ENCODE results near the gene NDUFB8.

The NDUFB8 gene

DNA sequence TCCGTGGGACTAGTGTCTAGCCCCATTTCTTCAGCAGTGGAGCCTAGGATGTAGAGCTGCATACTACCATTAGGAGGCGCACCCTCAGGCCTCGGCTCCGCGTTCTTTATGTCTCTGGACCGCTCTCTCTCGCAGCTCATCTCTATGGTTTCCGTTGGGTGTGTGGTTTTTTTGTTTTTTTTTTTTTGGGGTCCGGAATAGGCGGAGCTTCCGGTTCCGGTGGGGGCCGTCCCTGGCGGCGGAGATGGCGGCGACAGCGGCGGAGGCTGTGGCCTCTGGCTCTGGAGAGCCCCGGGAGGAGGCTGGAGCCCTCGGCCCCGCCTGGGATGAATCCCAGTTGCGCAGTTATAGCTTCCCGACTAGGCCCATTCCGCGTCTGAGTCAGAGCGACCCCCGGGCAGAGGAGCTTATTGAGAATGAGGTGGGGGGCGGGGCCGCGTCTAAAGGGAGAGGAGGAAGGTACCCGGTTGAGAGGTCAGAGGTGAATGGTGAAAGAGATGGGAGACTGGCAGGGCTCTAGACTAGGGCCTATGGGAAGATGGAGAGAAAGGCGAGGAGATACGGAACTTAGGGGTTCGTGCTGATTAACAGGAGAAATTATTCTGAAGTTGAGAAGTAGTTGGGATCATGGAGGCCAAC lies 6.2 kb upstream of the NDUFB8 start, which contains the start of gene HIF1AN:
TSS of gene HIF1AN (plus strand) at position 229 of the 639 bp plus-strand sequence. CDS start at position 245, 16 bp downstream.
- DNase-seq = peak; percentile 93

- DNase-seq = no peak
Observed at GRCh38 chr10:100535338-100535714, 5.7 kb upstream of the NDUFB8 start.

DNA sequence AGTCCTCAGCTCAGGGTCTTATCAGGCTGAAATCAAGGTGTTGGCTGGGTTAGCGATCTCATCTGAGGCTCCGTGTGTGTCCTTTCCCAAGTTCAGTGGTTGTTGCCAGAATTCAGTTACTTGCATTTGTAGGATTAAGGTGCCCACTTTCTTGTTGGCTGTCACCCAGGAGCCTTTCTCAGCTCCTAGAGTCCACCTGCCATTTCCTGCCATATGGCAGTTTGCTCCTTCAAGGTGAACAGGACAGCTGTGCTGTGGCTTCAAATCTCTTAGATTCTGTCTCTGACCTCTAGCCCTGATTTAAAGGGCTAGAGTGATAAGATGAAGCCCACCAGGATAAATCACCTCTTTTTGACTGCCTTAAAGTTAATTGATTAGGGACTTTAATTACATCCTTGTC lies 5.1 kb upstream of the NDUFB8 start:
- no peak for DNase-seq

- DNase-seq = no peak
Observed at GRCh38 chr10:100531761-100532160, 2.1 kb upstream of the NDUFB8 start.

DNA sequence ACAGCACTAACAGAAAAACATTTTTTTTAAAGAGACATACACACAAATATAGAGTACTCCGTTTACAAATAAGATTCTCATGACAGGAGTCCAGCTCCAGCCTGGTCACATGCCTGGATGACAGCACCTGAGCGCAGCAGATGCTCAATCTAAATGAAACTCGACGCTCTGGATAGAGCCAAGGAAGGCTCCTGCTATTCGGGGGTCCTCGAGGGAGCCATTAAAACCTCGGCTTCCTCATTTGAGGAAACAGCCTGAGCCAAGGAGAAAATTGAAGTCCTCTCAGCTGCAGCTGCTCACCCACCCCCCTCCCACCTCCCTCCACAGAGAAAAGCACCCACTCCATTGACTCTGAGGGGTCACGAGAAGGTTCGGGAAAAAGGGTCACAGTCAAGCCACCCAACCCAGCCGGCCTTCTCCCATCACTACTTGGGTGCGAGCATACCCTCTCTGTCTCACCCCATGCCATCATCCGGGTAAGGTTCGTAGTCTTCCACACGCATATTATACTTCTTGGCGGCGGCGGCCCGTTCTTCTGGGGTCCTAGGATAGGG lies 673 bp downstream of the NDUFB8 start:
- no peak for DNase-seq

DNA sequence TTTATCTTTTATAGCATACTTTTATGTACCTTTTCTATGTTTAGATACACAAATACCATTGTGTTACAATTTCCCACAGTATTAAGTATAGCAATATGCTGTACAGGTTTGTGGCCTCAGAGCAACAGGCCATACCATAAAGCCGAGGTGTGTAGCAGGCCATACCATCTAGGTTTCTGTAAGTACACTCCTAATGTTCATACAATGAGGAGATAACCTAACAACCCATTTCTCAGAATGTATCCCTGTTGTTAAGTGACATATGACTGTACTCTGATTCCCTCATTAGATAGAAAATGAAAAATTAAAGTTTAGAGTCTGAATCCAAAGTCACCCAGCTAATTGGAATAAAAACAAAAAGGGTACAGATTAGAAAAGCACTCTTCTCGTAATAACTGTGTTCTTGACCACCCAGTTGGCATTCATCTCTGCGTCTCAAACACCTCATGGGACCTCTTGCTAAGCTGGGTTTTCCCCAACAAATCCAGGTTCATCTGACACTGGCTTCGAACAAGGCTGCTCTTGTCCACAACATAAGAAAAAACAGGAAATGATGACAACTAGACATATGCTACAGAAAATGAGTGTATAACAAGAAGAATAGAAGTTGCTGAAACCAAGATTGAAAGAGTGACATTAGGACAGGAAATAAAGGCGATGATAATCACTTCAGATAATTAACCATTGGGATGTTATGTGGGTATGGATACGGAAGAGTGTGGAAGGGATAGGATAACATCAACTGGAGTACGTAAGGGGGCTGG lies 1.4 kb downstream of the NDUFB8 start:
- DNase-seq = no peak

- no peak for DNase-seq
Observed at GRCh38 chr10:100524638-100525037, 5.0 kb downstream of the NDUFB8 start.

DNA sequence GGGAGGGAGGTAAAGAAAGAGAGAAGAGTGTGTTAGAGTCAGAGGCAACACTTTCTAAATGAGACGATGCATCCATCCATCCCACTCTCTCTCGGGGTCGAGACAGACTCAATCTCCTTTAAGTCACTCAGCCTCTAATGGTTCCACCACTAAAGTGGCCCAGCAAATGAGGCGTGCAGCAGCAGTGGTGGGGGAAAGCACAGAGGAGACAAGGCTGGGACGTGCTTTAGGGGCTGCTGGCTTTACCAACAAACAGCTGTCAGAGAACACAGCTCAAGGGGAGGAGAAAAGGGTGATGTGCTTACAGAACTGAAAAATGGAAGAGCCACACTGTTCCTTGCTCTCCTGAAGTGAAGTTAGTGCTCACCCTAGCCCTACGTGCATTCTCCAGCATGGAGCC lies 5.5 kb downstream of the NDUFB8 start:
- no peak for DNase-seq

GRCh38 chr10:100522945-100523344 lies 6.7 kb downstream of the NDUFB8 start:
- no peak for DNase-seq

GRCh38 chr10:100522107-100522801 lies 7.4 kb downstream of the NDUFB8 start:
- DNase-seq = no peak

DNA sequence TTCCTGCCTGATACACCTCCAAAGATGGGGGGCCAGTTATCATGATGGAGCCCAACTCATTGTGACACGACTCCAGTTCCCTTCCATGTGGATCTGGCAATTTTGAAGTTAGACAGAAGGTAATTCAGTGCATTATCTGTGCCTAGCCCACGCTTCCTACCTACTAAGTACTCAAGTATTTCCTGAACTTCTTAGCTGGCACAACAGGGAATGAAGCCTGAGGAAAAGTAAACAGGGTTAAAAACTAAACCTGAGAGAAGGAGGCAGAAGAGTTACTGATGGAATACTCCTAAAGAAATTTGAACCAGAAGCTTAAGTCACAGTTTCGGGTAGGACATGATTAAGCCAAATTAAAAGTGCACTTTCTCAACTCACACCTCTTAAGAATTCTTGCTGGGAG lies 8.9 kb downstream of the NDUFB8 start:
- no peak for DNase-seq

DNA sequence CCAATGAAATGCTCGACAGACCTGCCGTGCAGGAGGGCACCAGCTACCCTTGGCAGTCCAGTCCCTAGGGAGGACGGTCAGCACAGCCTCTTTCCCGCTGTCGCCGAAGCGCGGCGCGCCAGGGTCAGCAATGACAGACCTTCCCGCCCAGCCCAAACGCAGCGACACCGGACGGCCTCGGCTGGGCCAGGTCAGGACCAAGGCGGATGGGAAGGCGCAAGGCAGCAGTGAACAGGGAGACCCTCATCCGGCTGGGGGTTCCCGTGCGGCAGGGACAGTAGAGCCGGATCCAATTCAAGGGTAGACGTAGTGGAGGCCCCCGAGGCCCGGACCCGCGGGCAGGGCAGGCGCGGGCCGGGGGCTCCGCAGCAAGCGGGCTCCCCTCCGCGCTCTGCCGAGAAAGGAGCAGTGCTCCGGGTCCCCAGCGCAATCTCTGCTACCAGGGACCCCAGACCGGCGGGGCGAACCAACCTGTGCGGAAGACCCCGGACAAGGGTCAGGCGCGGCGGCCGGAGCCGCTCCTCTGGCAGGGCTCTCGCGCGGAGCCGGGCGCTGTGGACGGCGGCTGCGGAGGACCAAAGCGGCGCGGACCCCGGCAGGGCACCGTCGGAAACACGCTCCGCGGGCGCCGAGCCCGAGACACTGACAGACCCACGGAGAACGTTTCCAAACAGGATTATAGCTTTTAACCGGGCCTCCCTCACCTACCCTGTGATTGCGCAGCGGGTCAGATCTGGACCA lies 10.2 kb downstream of the NDUFB8 start, which contains the start of gene SEC31B:
TSS of gene SEC31B (minus strand) at position 551 of the 741 bp plus-strand sequence. CDS start 2,909 bp downstream, outside the sequence.
- no peak for DNase-seq

GRCh38 chr10:100518761-100519241 lies 10.9 kb downstream of the NDUFB8 start:
- DNase-seq = peak; percentile 29

- no peak for DNase-seq
Observed at GRCh38 chr10:100516847-100517246, 12.8 kb downstream of the NDUFB8 start.

- no peak for DNase-seq
Observed at GRCh38 chr10:100515612-100516011, 14.1 kb downstream of the NDUFB8 start.

DNA sequence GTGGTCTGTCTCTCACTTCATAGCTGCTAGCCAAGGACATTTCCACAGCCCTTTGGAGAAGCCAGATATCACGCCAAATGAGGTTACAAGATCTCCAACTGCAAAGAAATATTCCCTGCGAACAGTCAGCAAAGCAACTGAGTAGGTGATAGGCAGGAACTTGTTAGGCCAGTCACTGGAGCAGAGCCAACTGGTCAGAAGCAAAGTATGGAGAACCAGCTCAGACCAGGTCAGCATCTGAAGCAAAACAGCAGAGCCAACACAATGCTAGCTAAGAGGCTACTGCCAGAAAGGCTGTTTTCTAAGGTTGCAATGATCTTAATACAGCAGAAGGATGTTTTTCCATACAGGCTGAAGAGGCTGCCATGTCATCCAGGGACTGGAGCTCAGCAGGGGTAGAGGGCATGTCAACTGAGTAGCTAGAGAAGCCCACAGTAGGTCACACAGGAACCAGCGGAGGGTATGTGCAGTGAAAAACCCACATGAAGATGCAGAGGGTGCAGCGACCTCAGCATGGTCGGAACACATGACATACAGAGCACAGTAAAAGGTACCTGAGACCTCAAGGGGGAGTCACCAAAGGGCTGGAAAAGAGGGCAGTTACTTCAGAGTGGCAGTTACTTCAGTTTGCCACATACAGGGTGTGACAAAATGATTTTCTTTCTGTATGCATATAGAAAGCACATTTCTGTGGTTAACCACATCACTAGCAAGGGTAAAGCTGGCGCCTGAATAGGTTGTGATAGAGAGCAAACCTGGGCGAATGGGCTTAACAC lies 18.9 kb downstream of the NDUFB8 start:
- DNase-seq = peak; percentile 66

GRCh38 chr10:100509241-100509840 lies 20.3 kb downstream of the NDUFB8 start:
- DNase-seq = peak; percentile 63

GRCh38 chr10:100508691-100509150 lies 20.9 kb downstream of the NDUFB8 start:
- DNase-seq = peak; percentile 27

GRCh38 chr10:100508266-100508665 lies 21.4 kb downstream of the NDUFB8 start:
- DNase-seq = no peak

- no peak for DNase-seq
Observed at GRCh38 chr10:100507357-100507732, 22.3 kb downstream of the NDUFB8 start.

Data from CD4-positive, alpha-beta T cell treated with Interleukin-15 for 1 hour (primary cell).